B cell (primary cell): Measurements from ENCODE around the gene LYPD5.

ENCODE experiments used
- CTCF ChIP-seq: fragments of 200-600 bp; IDR thresholded peaks from one replicate; pipeline ENCODE4 v1.8.0; 2022; ENCODE audit warnings: antibody characterized with exemption, mild to moderate bottlenecking
- EZH2 ChIP-seq: IDR thresholded peaks from 2 replicates; pipeline ENCODE4 v1.6.1; 2012; ENCODE audit warnings: borderline replicate concordance, low read depth, mild to moderate bottlenecking, moderate library complexity, low read length; ENCODE audit not compliant: insufficient read depth, poor library complexity, severe bottlenecking

GRCh38 chr19:43799502-43800142 is 2.6 kb downstream of the LYPD5 start:
- TF ChIP-seq CTCF (no peak), EZH2 (no peak)
